ENCODE data around the gene NPIPB6.
"Not testable (repeated sequence)": the region's sequence is repeated elsewhere in the genome, so short reads cannot be mapped to it uniquely, and the experiment has no call there.

GRCh38 chr16:28363408-28363807 is at the start of gene NPIPB6:
- TF ChIP-seq EZH2 (IDR thresholded peaks at IDR 0.05; ENCODE audit: borderline replicate concordance, insufficient read depth, low read depth, low read length, poor library complexity, severe bottlenecking); CTCF (IDR thresholded peaks at IDR 0.05): not testable (repeated sequence)

All from B cell (primary cell).